ENCODE results near the gene OR2V1. TPM values are rescaled to one million over a fixed set of nuclear protein-coding genes. Genes with fewer than 3 reads are reported as not detected.
"Not testable (repeated sequence)": the region's sequence is repeated elsewhere in the genome, so short reads cannot be mapped to it uniquely, and the experiment has no call there.

Gene OR2V1
- total RNA-seq, 1 donor from 2014 or later = not detected

- DNase-seq (ENCODE audit: low spot score in 2 of 2, unreplicated experiment in 2 of 2) = no peak
- Mint-ChIP-seq H3K4me1 (peaks cover 1% of the 10 kb centered on the region), H3K4me3 (no peak overlapping the region), H3K27me3 (ENCODE audit: low read depth) (peaks cover 80% of the 10 kb centered on the region), H3K27ac (no peak overlapping the region), H3K9me3 (no peaks in the 10 kb centered on the region), H3K36me3 (no peaks in the 10 kb centered on the region)
- no peak for TF ChIP-seq CTCF (IDR thresholded peaks at IDR 0.05; ENCODE audit: unreplicated experiment)
Observed at GRCh38 chr5:181152406-181152805, 21.4 kb upstream of the OR2V1 start.

GRCh38 chr5:181151146-181151545 is 20.2 kb upstream of the OR2V1 start:
- no peak for DNase-seq (ENCODE audit: low spot score in 2 of 2, unreplicated experiment in 2 of 2)
- no peak overlapping the region for H3K4me3 Mint-ChIP-seq
- H3K9me3 Mint-ChIP-seq = peaks cover 8% of the 10 kb centered on the region
- peaks cover 1% of the 10 kb centered on the region for H3K4me1 Mint-ChIP-seq
- H3K27ac Mint-ChIP-seq = no peak overlapping the region
- peaks cover 77% of the 10 kb centered on the region for H3K27me3 Mint-ChIP-seq (ENCODE audit: low read depth)
- TF ChIP-seq CTCF (IDR thresholded peaks at IDR 0.05; ENCODE audit: unreplicated experiment) = no peak
- H3K36me3 Mint-ChIP-seq = no peaks in the 10 kb centered on the region

GRCh38 chr5:181149806-181150733 is 19.1 kb upstream of the OR2V1 start:
- DNase-seq (ENCODE audit: low spot score in 2 of 2, unreplicated experiment in 2 of 2) = no peak
- H3K27ac Mint-ChIP-seq = no peak overlapping the region
- no peak for TF ChIP-seq CTCF (IDR thresholded peaks at IDR 0.05; ENCODE audit: unreplicated experiment)
- no peak overlapping the region for H3K4me3 Mint-ChIP-seq
- no peaks in the 10 kb centered on the region for H3K36me3 Mint-ChIP-seq
- peaks cover 10% of the 10 kb centered on the region for H3K9me3 Mint-ChIP-seq
- peaks cover 67% of the 10 kb centered on the region for H3K27me3 Mint-ChIP-seq (ENCODE audit: low read depth)
- peaks cover 1% of the 10 kb centered on the region for H3K4me1 Mint-ChIP-seq

GRCh38 chr5:181149355-181149754 is 18.4 kb upstream of the OR2V1 start:
- H3K9me3 Mint-ChIP-seq = peaks cover 14% of the 10 kb centered on the region

GRCh38 chr5:181146927-181147636 is 16.1 kb upstream of the OR2V1 start, which contains the start of gene OR2V2:
TSS of gene OR2V2 (plus strand) at chr5:181147586. CDS start at chr5:181154943, 7,357 bp downstream.
- H3K27ac Mint-ChIP-seq; H3K36me3 Mint-ChIP-seq; H3K4me1 Mint-ChIP-seq; H3K4me3 Mint-ChIP-seq; DNase-seq (ENCODE audit: low spot score in 2 of 2, unreplicated experiment in 2 of 2): not testable (repeated sequence)
- Mint-ChIP-seq H3K9me3 (peaks cover 19% of the 10 kb centered on the region), H3K27me3 (ENCODE audit: low read depth) (peaks cover 66% of the 10 kb centered on the region)

More at GRCh38 chr5:181149355-181149754, 18.4 kb upstream of the OR2V1 start:
- Mint-ChIP-seq H3K4me1 (peaks cover 1% of the 10 kb centered on the region), H3K27me3 (ENCODE audit: low read depth) (peaks cover 66% of the 10 kb centered on the region), H3K27ac (no peak overlapping the region), H3K36me3 (no peaks in the 10 kb centered on the region), H3K4me3 (no peak overlapping the region)
- DNase-seq (ENCODE audit: low spot score in 2 of 2, unreplicated experiment in 2 of 2) = no peak
- TF ChIP-seq CTCF (IDR thresholded peaks at IDR 0.05; ENCODE audit: unreplicated experiment) = no peak

- no peak for DNase-seq (ENCODE audit: low spot score in 2 of 2, unreplicated experiment in 2 of 2)
- no peak overlapping the region for H3K4me3 Mint-ChIP-seq
- H3K27me3 Mint-ChIP-seq (ENCODE audit: low read depth) = peaks cover 67% of the 10 kb centered on the region
- H3K9me3 Mint-ChIP-seq = peaks cover 19% of the 10 kb centered on the region
- H3K27ac Mint-ChIP-seq = no peak overlapping the region
- no peaks in the 10 kb centered on the region for H3K36me3 Mint-ChIP-seq
- no peak for TF ChIP-seq CTCF (IDR thresholded peaks at IDR 0.05; ENCODE audit: unreplicated experiment)
- H3K4me1 Mint-ChIP-seq = no peaks in the 10 kb centered on the region
Observed at GRCh38 chr5:181145133-181145532, 14.2 kb upstream of the OR2V1 start.

All from mesothelial cell of epicardium (in vitro differentiated cells).